Trophoblast cell (in vitro differentiated cells and primary cell): ENCODE results near the gene KCTD14.
A peak's percentile ranks its signal among the peaks of the same experiment; 100 is the strongest.
"Not testable (repeated sequence)": the region's sequence is repeated elsewhere in the genome, so short reads cannot be mapped to it uniquely, and the experiment has no call there.

ENCODE experiments used
- DNase-seq, 2 donors: peaks; one replicate each; pipeline ENCODE4 v3.0.0-alpha.2; 2016
- H2AFZ ChIP-seq: 2 replicates; pipeline ENCODE4 v1.6.1; 2013; ENCODE audit warnings: low read length, moderate library complexity, mild to moderate bottlenecking; ENCODE audit not compliant: insufficient read depth, poor library complexity
- H2AK5ac ChIP-seq: 2 replicates; pipeline ENCODE4 v1.6.1; 2013; ENCODE audit warnings: mild to moderate bottlenecking, low read length
- H2BK120ac ChIP-seq: 2 replicates; pipeline ENCODE4 v1.6.1; 2013; ENCODE audit warnings: low read length, mild to moderate bottlenecking, moderate library complexity; ENCODE audit not compliant: insufficient read depth, poor library complexity
- H2BK12ac ChIP-seq: 2 replicates; pipeline ENCODE4 v1.6.1; 2013; ENCODE audit warnings: mild to moderate bottlenecking, low read length, moderate library complexity
- H2BK5ac ChIP-seq: 2 replicates; pipeline ENCODE4 v1.6.1; 2013; ENCODE audit warnings: low read length, low read depth, moderate library complexity, mild to moderate bottlenecking; ENCODE audit not compliant: poor library complexity
- H3K14ac ChIP-seq: 2 replicates; pipeline ENCODE4 v1.6.1; 2013; ENCODE audit warnings: mild to moderate bottlenecking, low read length
- H3K18ac ChIP-seq: 2 replicates; pipeline ENCODE4 v1.6.1; 2013; ENCODE audit warnings: mild to moderate bottlenecking, low read length
- H3K23ac ChIP-seq: 2 replicates; pipeline ENCODE4 v1.6.1; 2013; ENCODE audit warnings: low read length
- H3K27ac ChIP-seq: 2 replicates; pipeline ENCODE4 v1.5.1; 2013; ENCODE audit warnings: low read depth, mild to moderate bottlenecking, inconsistent platforms, low read length, moderate library complexity
- H3K27me3 ChIP-seq: 2 replicates; pipeline ENCODE4 v1.6.1; 2013; ENCODE audit warnings: inconsistent platforms, mild to moderate bottlenecking, low read length, moderate library complexity; ENCODE audit not compliant: insufficient read depth
- H3K36me3 ChIP-seq, 2 experiments: 1 replicate in 1 of 2; 2 replicates in 1 of 2; pipeline ENCODE4 v1.6.1; 2013; ENCODE audit warnings: low read length in 2 of 2, mild to moderate bottlenecking in 2 of 2, moderate library complexity in 1 of 2; ENCODE audit not compliant: insufficient read depth in 2 of 2, control insufficient read depth in 1 of 2
- H3K4ac ChIP-seq: 2 replicates; pipeline ENCODE4 v1.6.1; 2013; ENCODE audit warnings: low read depth, mild to moderate bottlenecking, low read length, moderate library complexity
- H3K4me1 ChIP-seq, 2 experiments: 1 replicate in 1 of 2; 2 replicates in 1 of 2; pipeline ENCODE4 v1.6.1; 2013; ENCODE audit warnings: low read length in 2 of 2, mild to moderate bottlenecking in 2 of 2, moderate library complexity in 1 of 2; ENCODE audit not compliant: insufficient read depth in 2 of 2, control insufficient read depth in 1 of 2
- H3K4me2 ChIP-seq: 2 replicates; pipeline ENCODE4 v1.6.1; 2013; ENCODE audit warnings: inconsistent platforms, mild to moderate bottlenecking, low read length, moderate library complexity
- H3K4me3 ChIP-seq: 2 replicates; pipeline ENCODE4 v1.5.1; 2013; ENCODE audit warnings: mild to moderate bottlenecking, low read depth, low read length, inconsistent platforms
- H3K79me1 ChIP-seq: one replicate; pipeline ENCODE4 v1.6.1; 2013; ENCODE audit warnings: low read length
- H3K79me2 ChIP-seq: 2 replicates; pipeline ENCODE4 v1.6.1; 2013; ENCODE audit warnings: low read length, mild to moderate bottlenecking; ENCODE audit not compliant: control insufficient read depth, insufficient read depth, poor library complexity
- H3K9ac ChIP-seq: 2 replicates; pipeline ENCODE4 v1.6.1; 2013; ENCODE audit warnings: mild to moderate bottlenecking, low read length
- H3K9me3 ChIP-seq: 2 replicates; pipeline ENCODE4 v1.6.1; 2013; ENCODE audit warnings: low read depth, mild to moderate bottlenecking, control low read depth, inconsistent platforms, low read length; ENCODE audit not compliant: insufficient read depth
- H4K12ac ChIP-seq: 2 replicates; pipeline ENCODE4 v1.6.1; 2013; ENCODE audit warnings: low read depth, mild to moderate bottlenecking, low read length, moderate library complexity
- H4K8ac ChIP-seq: 2 replicates; pipeline ENCODE4 v1.6.1; 2013; ENCODE audit warnings: low read depth, mild to moderate bottlenecking, low read length, moderate library complexity
- H4K91ac ChIP-seq: one replicate; pipeline ENCODE4 v1.6.1; 2013; ENCODE audit warnings: low read depth, mild to moderate bottlenecking, low read length, moderate library complexity
- WGBS: extraction: QIAGEN DNeasy Blood & Tissue Kit; methylation state at CpG from one replicate; pipeline ENCODE4 v1.1.7; 2013; ENCODE audit warnings: missing lambda C conversion rate; ENCODE audit not compliant: insufficient read length, insufficient coverage; ENCODE audit errors: extremely low coverage; 5-methylcytosine and 5-hydroxymethylcytosine counted together

Gene KCTD14

DNA sequence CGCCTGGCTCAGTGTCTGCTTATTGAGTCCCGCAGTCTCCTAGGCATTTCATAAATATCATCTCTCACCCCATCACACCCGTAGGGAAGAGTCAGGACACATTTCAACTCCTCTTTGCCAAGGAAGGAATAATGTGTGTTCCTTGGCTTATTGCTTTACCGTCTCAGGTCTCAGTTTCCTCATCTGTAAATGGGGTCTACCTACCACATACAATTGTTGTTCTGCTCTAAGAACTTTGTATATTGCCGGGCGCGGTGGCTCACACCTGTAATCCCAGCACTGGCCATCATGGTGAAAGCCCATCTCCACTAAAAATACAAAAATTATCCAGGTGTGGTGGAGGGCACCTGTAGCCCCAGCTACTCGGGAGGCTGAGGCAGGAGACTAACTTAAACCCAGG is 37.5 kb upstream of the KCTD14 start:
- H3K27ac ChIP-seq: no peak overlapping the region

DNA sequence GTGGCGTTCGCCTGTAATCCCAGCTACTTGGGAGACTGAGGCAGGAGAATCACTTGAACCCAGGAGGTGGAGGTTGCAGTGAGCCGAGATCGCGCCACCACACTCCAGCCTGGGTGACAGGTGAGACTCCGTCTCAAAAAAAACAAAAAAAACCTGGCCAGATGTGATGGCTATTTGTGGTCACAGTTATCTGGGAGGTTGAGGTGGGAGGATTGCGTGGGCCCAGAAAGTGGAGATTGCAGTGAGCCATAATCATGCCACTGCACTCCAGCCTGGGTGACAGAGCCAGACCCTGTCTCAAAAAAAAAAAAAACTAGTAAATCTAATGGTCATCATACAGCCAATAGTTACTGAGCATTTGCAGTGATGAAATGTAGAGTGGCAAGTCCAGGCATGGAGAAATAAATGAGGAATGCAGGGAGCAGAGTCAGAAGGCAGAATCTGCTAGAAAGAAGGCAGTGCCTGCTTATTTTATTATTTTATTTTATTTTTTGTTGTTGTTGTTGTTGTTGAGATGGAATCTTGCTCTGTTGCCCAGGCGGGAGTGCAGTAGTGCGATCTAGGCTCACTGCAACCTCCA is 36.8 kb upstream of the KCTD14 start:
- H2BK5ac ChIP-seq, H2AFZ ChIP-seq, DNase-seq, H3K9ac ChIP-seq, H2AK5ac ChIP-seq, H2BK12ac ChIP-seq, H2BK120ac ChIP-seq, H3K27me3 ChIP-seq, H3K27ac ChIP-seq, H3K14ac ChIP-seq, H3K4ac ChIP-seq, H3K4me2 ChIP-seq, H4K8ac ChIP-seq, H3K9me3 ChIP-seq, H4K12ac ChIP-seq, H4K91ac ChIP-seq, H3K4me3 ChIP-seq, H3K23ac ChIP-seq, H3K18ac ChIP-seq, H3K79me1 ChIP-seq, H3K4me1 ChIP-seq, H3K36me3 ChIP-seq, H3K79me2 ChIP-seq: not testable (repeated sequence)
- WGBS: no CpG with 5 or more reads among the region's 9 CpGs

More for the DNA sequence above, 37.5 kb upstream of the KCTD14 start:
- Histone ChIP-seq H2BK120ac (no peak overlapping the region), H2BK12ac (no peak overlapping the region), H4K12ac (no peak overlapping the region), H3K23ac (no peak overlapping the region), H3K4me3 (no peak overlapping the region), H2AFZ (no peak overlapping the region), H3K14ac (no peak overlapping the region), H3K79me1 (peaks cover 2% of the 10 kb centered on the region), H2BK5ac (no peak overlapping the region), H3K4me2 (no peak overlapping the region), H3K36me3 (no peaks in the 10 kb centered on the region), H3K27me3 (no peaks in the 10 kb centered on the region), H2AK5ac (no peak overlapping the region), H4K91ac (peak overlapping the region; percentile 35), H3K79me2 (no peaks in the 10 kb centered on the region), H4K8ac (no peak overlapping the region), H3K4ac (no peak overlapping the region), H3K4me1 (peaks cover 2 to 3% of the 10 kb centered on the region in 2 experiments), H3K9me3 (no peaks in the 10 kb centered on the region), H3K18ac (no peak overlapping the region), H3K9ac (no peak overlapping the region)
- no peak for DNase-seq
- WGBS: no CpG with 5 or more reads among the region's 8 CpGs

DNA sequence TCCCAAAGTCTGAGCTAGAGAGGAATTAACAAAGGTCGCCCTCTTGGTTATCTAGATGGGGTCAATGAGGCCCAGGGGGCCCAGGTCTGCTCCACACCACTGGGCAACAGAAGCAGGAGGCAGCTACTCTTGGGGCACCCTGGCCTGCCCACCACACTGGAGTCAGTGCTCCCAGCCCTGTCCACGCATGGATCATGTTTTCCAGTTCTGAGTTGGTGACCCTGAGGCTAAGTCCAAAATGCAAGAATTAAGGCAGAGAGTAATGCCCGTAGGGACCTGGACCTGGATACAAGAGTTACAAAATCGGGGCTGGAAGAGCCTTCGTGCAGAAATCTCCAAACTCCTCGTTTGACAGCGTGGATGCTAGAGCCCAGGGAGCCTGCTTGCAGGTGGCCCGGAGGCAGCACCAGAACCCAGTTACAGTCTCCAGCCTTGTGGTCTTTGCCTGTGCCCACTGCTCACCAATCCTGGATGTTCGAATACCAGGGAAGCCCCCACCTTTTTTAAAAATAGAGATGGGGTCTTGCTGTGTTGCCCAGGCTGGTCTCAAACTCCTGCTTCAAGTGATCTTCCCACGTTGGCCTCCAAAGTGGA is 34.5 kb upstream of the KCTD14 start:
- no peak overlapping the region for H3K9ac ChIP-seq
- H2AFZ ChIP-seq: no peak overlapping the region
- H3K23ac ChIP-seq: no peak overlapping the region
- no peaks in the 10 kb centered on the region for H3K79me2 ChIP-seq
- DNase-seq: no peak
- peaks cover 2 to 3% of the 10 kb centered on the region in 2 experiments for H3K4me1 ChIP-seq
- no CpG with 5 or more reads among the region's 10 CpGs for WGBS
- no peak overlapping the region for H2BK5ac ChIP-seq
- no peak overlapping the region for H4K8ac ChIP-seq
- no peaks in the 10 kb centered on the region for H3K27me3 ChIP-seq
- no peaks in the 10 kb centered on the region for H3K9me3 ChIP-seq
- no peak overlapping the region for H3K18ac ChIP-seq
- H3K14ac ChIP-seq: no peak overlapping the region
- no peak overlapping the region for H2AK5ac ChIP-seq
- H4K12ac ChIP-seq: no peak overlapping the region
- no peaks in the 10 kb centered on the region for H3K36me3 ChIP-seq
- H3K4ac ChIP-seq: no peak overlapping the region
- no peak overlapping the region for H3K4me2 ChIP-seq
- H3K27ac ChIP-seq: no peak overlapping the region
- peak overlapping the region; percentile 22 for H2BK120ac ChIP-seq
- no peak overlapping the region for H4K91ac ChIP-seq
- H3K79me1 ChIP-seq: peaks cover 2% of the 10 kb centered on the region
- no peak overlapping the region for H2BK12ac ChIP-seq
- H3K4me3 ChIP-seq: no peak overlapping the region

DNA sequence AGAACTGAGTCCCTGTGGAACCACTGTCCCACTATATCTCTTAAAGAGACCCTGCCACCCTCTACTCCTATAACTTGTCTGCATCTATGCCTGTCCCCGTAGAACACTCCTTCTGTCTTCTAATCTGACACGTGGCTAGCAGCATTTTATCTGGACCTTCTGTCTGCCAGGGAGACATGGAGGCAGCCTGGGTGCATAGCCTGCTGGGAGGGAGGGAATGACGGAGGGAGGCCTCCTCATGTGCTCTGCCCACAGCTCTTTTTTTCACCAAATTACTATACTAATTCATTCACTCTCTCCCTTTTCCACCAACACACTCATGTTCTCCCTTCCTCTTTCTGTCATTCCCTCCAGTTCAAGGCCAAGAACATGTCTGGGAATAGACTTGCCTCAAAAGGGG is 33.0 kb upstream of the KCTD14 start:
- H2BK120ac ChIP-seq: no peak overlapping the region
- H3K14ac ChIP-seq: no peak overlapping the region
- H3K9ac ChIP-seq: no peak overlapping the region
- H3K27me3 ChIP-seq: no peaks in the 10 kb centered on the region
- no peak overlapping the region for H3K18ac ChIP-seq
- no peak overlapping the region for H2AK5ac ChIP-seq
- no peak overlapping the region for H4K91ac ChIP-seq
- H3K9me3 ChIP-seq: no peaks in the 10 kb centered on the region
- no peak overlapping the region for H3K4me3 ChIP-seq
- H2BK5ac ChIP-seq: no peak overlapping the region
- WGBS: no CpG with 5 or more reads among the region's 3 CpGs
- H2BK12ac ChIP-seq: no peak overlapping the region
- H4K12ac ChIP-seq: no peak overlapping the region
- DNase-seq: no peak
- no peak overlapping the region for H3K23ac ChIP-seq
- H3K79me2 ChIP-seq: no peaks in the 10 kb centered on the region
- H3K27ac ChIP-seq: no peak overlapping the region
- no peak overlapping the region for H4K8ac ChIP-seq
- H3K36me3 ChIP-seq: no peaks in the 10 kb centered on the region
- peaks cover 5% of the 10 kb centered on the region for H3K79me1 ChIP-seq
- no peak overlapping the region for H3K4ac ChIP-seq
- H3K4me1 ChIP-seq: peaks cover 2 to 4% of the 10 kb centered on the region in 2 experiments
- H3K4me2 ChIP-seq: no peak overlapping the region
- H2AFZ ChIP-seq: no peak overlapping the region
